ENCODE results near the gene METRNL.

Gene METRNL

GRCh38 chr17:83095016-83095415, 15.6 kb downstream of the METRNL start:
- H3K4me3 ChIP-seq (ENCODE audit: low read length) = no peak overlapping the region
- DNase-seq (ENCODE audit: low read depth) = no peak
- TF ChIP-seq CTCF (conservative IDR thresholded peaks at IDR 0.05; ENCODE audit: low read depth, low read length) = no peak

DNA sequence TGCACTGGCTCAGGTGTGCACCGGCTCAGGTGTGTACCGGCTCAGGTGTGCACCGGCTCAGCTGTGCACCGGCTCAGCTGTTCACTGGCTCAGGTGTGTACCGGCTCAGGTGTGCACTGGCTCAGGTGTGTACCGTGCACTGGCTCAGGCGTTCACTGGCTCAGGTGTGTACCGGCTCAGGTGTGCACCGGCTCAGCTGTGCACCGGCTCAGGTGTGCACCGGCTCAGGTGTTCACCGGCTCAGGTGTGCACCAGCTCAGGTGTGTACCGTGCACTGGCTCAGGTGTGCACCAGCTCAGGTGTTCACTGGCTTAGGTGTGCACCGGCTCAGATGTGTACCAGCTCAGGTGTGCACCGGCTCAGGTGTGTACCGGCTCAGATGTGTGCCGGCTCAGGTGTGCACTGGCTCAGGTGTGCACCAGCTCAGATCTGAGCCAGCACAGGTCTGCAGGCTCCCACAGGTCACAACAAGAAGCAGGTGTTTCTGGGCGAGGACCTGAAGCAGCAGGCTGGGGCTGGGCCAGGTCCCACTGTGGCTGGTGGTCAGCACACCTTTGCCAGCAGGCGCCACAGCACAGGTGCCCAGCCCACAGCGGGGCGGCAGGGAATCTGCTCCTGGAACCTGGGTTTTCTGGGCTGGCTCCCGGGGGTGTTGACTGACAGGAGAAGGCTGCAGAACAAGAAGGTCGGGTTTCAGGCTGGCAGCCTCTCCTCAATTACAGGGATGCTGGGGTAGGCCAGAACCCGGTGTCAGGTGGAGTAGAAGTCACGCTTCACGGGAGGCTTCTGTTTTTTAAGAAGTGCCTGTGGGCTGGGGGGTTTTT, 17.2 kb downstream of the METRNL start:
- H3K4me3 ChIP-seq (ENCODE audit: low read length) = no peak overlapping the region
- TF ChIP-seq CTCF (conservative IDR thresholded peaks at IDR 0.05; ENCODE audit: low read depth, low read length) = no peak
- DNase-seq (ENCODE audit: low read depth) = no peak

- no peak overlapping the region for H3K4me3 ChIP-seq (ENCODE audit: low read length)
- DNase-seq (ENCODE audit: low read depth) = no peak
- TF ChIP-seq CTCF (conservative IDR thresholded peaks at IDR 0.05; ENCODE audit: low read depth, low read length) = no peak
Observed at GRCh38 chr17:83097831-83098230, 18.4 kb downstream of the METRNL start.

DNA sequence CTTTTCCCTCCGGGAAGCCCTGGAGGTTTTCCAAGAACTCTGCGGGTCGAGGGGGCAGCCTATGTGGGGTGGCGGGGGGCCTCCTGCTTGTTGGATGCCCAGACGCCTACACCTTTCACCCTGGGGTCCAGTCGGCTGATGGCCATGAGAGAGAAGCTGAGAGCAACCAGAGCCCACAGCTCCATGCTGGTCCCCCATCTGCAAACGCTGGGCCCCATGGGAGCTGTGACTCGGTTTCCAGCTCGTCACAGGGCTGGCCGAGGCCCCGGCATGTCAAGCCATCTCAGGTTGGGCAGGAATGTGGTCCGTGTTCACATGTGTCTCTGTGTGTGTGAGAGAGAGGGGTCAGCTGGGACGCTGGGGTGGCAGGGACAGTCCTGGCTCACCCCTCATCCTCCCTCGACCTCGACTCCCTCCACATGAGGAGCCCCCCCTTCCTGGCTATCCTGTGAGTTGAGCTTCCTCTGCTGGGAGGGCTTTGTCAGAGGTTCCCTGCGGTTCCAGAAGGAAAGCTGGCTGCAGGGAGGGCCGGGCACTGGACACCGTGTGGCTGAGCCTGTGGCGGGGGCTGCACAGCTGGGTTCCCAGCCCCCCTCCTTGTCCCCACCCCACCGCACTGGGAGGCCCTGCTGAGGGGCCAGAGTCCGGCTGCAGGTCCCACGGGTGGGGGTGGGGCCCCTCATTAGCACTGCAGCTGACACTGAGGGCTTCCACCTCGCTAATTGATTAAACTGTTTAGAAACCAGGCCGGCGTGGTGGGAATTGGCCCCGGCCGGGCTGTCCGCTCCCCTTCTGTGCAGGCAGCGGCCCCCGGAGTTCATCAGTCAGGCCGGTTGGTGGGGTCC, 19.1 kb downstream of the METRNL start:
- DNase-seq (ENCODE audit: low read depth) = no peak
- H3K4me3 ChIP-seq (ENCODE audit: low read length) = no peak overlapping the region

GRCh38 chr17:83099086-83099555, 19.7 kb downstream of the METRNL start:
- DNase-seq (ENCODE audit: low read depth) = no peak
- TF ChIP-seq CTCF (conservative IDR thresholded peaks at IDR 0.05; ENCODE audit: low read depth, low read length) = no peak

More for the DNA sequence above, 19.1 kb downstream of the METRNL start:
- TF ChIP-seq CTCF (conservative IDR thresholded peaks at IDR 0.05; ENCODE audit: low read depth, low read length) = no peak

DNA sequence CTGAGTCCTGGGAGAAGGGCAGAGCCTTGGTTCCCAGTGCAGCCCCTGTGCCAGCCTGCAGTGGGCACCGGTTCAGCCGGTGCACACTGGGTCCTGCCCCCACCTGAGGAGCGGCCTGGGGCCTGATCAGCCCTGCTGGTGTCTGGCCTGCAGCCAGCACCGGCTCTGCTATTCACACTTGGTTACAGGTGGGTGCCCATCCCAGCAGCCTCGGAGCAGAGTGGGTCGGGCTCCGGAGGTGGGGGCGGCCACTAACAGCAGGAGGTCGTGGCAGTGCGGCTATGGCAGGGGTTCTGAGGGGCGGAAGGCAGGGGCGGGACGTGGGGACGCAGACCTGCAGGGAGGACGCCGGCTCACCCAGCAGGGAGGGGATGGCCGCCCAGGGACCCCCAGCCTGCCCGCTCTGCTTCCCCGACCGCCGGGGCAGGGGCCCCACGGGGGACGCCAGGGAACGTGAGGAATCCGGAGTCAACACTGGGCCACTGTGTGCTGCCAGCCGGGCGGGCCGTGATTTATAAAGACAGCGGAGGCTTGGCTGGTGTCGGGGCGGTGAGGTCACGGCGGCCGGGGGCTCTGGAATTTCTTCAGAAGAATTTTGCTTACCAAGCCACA, 20.3 kb downstream of the METRNL start:
- DNase-seq (ENCODE audit: low read depth) = no peak
- peak overlapping the region; percentile 23 for H3K4me3 ChIP-seq (ENCODE audit: low read length)
- TF ChIP-seq CTCF (conservative IDR thresholded peaks at IDR 0.05; ENCODE audit: low read depth, low read length) = no peak

More at GRCh38 chr17:83099086-83099555, 19.7 kb downstream of the METRNL start:
- H3K4me3 ChIP-seq (ENCODE audit: low read length) = no peak overlapping the region

Measured in retinal pigment epithelial cell (primary cell).